ENCODE results near the gene TFF3.

DNA sequence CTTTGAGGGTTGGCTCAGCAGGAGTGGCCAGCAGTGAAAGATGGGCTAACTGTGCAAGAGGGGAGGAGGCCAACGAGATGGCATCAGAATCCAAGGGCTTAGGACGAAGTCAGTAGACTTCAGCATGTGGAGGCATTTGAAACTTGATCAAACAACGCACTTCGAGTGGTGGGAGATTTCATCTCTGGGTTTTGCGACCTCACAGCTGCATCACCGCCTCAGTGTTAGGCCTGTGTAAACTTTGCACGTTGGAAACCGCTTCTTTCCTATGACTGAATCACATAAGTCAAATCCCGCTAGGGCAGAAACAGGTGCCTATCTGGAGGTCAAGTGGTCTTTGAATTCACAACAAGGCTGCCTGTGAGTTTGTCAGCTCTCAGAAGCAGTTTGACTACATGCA, 17.8 kb downstream of the TFF3 start:
- no peak for TF ChIP-seq EP300 (IDR thresholded peaks at IDR 0.05)
- TF ChIP-seq, protein P1, sequence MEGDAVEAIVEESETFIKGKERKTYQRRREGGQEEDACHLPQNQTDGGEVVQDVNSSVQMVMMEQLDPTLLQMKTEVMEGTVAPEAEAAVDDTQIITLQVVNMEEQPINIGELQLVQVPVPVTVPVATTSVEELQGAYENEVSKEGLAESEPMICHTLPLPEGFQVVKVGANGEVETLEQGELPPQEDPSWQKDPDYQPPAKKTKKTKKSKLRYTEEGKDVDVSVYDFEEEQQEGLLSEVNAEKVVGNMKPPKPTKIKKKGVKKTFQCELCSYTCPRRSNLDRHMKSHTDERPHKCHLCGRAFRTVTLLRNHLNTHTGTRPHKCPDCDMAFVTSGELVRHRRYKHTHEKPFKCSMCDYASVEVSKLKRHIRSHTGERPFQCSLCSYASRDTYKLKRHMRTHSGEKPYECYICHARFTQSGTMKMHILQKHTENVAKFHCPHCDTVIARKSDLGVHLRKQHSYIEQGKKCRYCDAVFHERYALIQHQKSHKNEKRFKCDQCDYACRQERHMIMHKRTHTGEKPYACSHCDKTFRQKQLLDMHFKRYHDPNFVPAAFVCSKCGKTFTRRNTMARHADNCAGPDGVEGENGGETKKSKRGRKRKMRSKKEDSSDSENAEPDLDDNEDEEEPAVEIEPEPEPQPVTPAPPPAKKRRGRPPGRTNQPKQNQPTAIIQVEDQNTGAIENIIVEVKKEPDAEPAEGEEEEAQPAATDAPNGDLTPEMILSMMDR (IDR thresholded peaks at IDR 0.05) = no peak
- no peak for TF ChIP-seq POLR2A (IDR thresholded peaks at IDR 0.05; ENCODE audit: low read depth)
- no peak for TF ChIP-seq POLR2AphosphoS5 (IDR thresholded peaks at IDR 0.05)
